Right renal pelvis (tissue), 4 donors: ENCODE data around the gene RNF31. TPM values are rescaled to one million over a fixed set of nuclear protein-coding genes. Genes with fewer than 3 reads are reported as not detected.
"Not testable (repeated sequence)": the region's sequence is repeated elsewhere in the genome, so short reads cannot be mapped to it uniquely, and the experiment has no call there.

Experiments used
- DNase-seq, 4 donors: peaks; one replicate each; pipeline ENCODE4 v3.0.0-alpha.2; 2013; ENCODE audit warnings: low read depth in 4 of 4, low spot score in 3 of 4, missing footprints in 1 of 4
- polyA plus RNA-seq, 4 donors: library from polyadenylated mRNA; unstranded; fragments of 120-200 nt; gene quantifications; one replicate each; pipeline ENCODE4 v1.2.1, GENCODE V29; 2013; ENCODE audit not compliant: insufficient read length in 4 of 4

The RNF31 gene
- 10 to 100 TPM; 49.2 to 54.2 (median 49.4) TPM for polyA plus RNA-seq

DNA sequence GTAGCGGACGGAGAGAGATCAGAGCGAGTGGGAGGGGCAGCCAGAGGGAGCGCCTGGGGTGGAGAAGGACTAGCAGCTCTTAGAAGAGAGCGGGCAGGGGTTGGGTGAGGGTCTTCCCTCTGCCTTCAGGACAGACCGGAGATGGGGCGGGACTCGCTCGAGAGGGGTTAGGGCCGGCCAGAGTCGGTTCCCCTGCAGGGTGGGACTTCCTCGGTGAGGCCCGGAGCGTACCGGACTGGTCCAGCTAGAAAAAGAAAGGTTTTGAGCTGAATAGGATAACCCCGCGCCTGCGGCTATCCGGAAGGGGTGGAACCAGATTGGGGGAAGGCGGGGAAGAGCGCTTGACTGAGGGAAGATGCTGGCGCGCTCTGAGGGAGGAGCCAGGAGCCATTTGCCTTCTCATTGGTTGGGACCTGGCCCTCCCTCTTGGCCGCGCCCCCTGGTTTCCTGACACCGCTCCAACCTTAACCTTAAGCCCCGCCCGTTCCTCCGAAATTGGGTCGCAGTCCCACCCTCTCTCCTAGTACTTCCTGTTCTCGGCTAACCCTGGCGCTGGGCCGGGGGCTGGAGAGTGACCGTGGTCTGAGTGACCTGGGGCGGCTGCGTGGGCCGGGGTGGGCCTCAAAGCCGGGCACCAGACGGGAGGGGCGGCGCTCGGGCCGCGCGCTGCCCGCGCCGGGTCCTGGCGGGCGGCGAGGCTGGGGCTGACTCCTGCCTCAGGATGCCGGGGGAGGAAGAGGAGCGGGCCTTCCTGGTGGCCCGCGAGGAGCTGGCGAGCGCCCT is at the start of gene RNF31:
RNF31 (plus strand) TSS at position 521 of the 783 bp plus-strand sequence; CDS start at position 722, 201 bp downstream.
- DNase-seq: peak; percentile 95 to 98 (median 96)

DNA sequence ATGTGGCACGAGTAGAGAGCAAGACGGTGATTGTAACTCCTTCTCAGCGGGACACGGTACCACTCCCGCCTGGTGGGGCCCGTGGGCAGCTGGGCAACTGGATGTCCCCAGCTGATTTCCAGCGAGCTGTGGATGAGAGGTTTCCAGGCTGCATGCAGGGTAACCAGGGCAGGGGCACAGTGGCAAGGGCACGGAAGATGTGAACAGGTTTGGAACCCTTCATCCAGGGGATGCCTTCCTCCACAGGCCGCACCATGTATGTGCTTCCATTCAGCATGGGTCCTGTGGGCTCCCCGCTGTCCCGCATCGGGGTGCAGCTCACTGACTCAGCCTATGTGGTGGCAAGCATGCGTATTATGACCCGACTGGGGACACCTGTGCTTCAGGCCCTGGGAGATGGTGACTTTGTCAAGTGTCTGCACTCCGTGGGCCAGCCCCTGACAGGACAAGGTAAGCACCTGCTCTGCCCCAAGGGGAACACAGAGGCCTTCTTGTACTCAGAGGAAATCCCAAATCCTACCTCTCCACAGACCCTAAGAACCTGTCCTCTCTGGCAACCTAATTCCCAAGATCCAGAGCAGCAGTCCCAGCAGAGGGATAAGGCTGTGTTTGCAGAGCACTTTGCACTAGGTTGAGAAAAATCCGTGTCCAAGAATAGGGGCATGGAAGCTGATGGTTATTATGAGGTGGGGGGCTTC is 48.9 kb upstream of the RNF31 start:
- DNase-seq: no peak

DNA sequence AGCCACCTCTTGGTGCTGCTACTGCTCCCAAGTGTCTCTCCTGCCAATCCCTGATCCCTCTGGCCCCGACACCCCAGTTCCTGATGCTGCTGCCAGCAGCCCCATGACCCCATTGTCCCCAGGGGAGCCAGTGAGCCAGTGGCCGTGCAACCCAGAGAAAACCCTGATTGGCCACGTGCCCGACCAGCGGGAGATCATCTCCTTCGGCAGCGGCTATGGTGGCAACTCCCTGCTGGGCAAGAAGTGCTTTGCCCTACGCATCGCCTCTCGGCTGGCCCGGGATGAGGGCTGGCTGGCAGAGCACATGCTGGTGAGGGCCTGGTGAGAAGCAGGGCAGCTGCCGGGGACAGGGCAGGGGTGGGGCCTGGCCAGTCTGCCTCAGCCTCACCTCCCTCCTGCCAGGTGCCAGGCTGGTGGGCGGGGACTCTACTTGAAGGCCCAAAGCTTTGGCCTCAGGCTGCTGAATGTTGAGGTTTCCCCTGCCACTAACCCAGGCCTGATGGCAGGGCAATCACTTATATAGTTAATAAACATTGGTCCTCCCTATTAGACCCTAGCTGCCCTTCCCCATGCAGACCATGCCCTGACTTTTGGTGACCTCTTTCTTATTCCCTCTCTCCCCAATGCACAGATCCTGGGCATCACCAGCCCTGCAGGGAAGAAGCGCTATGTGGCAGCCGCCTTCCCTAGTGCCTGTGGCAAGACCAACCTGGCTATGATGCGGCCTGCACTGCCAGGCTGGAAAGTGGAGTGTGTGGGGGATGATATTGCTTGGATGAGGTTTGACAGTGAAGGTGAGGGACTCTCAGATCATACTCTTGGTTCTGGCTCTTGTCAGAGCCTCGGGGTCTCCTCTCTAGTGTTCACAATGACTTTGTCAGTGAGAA is 48.1 kb upstream of the RNF31 start:
- no peak for DNase-seq

DNA sequence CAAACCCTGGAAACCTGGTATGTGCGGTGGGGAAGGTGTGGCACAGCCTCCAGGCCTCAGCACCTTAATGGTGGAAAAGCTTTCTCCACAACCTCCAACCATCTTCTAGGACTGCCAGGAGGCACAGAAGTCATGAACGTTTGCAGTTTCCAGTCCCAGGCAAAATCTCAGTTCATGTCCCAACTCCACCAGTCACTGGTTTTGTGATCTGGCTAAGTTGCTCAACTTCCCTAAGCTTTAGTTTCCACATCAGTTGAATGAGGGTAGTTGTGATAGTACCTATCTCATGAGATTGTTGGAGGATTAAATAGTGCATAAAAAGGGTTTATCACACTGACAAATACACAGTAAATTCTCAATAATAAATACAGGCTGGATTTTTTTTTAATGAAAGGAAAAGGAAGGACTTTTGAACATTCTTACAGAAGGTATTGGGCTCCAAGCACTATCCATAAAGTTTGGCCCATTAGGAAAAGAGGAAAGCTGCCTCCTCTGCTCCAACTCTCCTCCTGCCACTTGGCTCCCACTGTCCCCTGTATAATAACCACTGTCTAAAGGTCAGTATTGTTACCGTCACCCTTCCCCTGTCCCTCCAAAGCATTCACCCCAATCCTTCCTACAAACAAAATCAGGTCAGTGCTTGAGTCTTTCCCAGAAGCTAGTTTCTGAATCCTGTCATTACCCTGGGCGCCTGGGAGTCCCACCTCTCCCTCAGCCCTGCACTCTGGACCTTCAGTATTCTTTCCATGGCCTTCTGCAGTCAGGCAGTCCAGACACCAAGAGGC is 46.9 kb upstream of the RNF31 start:
- DNase-seq: no peak

DNA sequence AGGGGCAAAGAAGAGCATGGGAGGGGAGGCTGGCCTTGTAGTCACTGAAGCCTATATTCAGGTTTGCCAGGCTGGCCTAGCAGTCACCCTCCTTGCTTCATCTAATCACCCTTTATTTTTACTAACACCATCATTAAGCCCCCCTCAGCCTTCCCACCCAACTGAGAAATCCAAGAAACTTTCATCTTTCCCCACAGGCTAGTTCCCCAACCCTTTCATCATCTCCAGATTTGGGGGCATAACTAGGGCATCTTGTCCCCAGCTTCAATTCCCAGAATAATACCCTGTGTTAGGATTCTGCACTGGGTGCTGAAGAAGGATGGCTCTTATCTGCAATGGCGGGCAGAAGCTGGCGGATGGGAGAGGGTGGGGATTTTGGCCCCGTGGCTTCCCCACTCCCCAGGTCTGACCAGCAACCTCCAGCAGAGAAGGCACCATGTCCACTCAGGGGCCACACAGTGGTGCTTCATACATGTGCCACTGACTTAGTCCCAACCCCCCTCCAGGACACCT is 46.3 kb upstream of the RNF31 start:
- DNase-seq: no peak

DNA sequence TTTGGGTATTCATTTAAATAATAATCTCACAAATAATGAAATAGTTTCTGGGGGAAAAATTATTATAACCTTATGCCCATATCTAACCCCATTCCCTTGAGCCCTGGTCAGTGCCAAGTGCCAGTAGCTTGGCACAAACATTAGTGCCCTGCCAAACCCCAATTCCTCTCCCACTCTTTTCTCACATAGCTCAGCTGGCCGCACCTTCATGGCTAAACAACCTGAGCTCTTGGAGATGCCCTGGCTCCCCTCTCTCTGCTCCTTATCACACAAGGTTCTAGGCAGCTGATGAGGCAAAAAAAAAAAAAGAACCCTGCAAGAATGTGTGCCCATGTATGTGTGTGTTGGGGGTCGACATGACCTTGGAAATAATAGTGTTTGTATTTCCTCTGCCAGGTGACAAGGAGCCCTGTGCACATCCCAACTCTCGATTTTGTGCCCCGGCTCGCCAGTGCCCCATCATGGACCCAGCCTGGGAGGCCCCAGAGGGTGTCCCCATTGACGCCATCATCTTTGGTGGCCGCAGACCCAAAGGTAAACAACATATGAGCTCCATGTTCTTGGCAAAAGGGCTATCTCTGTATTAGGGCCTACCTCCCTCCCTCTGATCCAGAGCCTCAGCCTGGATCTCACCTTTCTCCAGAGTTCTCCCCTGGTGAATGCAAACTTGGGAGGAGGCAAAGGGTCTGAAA is 44.8 kb upstream of the RNF31 start:
- no peak for DNase-seq

DNA sequence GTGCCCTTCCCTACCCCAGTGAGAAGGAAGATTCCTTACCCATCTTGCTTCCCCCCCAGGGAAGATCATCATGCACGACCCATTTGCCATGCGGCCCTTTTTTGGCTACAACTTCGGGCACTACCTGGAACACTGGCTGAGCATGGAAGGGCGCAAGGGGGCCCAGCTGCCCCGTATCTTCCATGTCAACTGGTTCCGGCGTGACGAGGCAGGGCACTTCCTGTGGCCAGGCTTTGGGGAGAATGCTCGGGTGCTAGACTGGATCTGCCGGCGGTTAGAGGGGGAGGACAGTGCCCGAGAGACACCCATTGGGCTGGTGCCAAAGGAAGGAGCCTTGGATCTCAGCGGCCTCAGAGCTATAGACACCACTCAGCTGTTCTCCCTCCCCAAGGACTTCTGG is 43.8 kb upstream of the RNF31 start:
- DNase-seq: no peak

DNA sequence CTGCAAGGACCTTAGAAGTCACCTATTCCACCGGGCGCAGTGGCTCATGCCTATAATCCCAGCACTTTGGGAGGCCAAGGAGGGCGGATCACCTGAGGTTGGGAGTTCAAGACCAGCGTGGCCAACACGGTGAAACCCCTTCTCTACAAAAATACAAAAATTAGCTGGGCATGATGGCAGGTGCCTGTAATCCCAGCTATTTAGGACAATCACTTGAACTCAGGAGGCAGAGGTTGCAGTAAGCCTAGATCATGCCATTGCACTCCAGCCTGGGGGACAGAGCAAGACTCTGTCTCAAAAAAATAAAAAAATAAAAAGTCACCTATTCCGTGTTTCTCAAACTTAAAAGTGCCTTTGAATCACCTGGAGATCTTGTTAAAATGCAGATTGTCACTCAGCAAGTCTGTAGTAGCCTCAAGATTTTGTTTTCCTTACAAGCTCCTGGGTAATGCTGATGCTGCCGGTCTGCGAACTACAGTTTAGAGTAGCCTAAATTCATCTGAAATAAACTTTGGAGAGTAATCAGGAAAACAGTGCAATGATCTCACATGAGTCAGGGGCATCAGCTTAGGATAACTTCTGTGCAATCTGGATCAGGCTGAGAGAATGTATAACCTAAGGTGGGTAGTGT is 41.6 kb upstream of the RNF31 start:
- not testable (repeated sequence) for DNase-seq

DNA sequence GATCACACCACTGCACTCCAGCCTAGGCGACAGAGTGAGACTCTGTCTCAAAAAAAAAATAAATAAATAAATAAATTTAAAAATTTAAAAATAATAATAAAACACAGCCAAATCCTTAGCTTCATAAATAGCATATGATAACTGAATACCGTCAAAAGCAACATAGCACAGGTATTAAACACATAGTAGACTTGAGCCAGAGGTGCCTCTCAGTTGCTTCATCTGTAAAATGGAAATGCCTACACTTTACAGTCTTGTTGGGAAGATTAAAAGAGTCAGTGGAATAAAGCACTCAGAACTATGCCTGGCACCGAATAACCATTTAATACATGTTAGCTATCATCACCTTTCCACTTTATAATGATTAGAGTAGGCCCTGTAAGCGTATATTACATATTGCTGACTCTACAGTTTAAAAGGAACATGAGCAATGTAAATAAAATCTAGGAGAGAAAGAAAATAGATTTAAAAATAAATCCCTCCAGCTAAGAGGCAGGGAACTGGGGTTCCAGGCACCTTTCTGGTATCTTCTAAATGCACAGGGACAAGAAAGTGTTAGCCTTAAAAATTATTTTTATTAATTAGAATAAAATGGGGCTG is 40.5 kb upstream of the RNF31 start:
- DNase-seq: no peak

DNA sequence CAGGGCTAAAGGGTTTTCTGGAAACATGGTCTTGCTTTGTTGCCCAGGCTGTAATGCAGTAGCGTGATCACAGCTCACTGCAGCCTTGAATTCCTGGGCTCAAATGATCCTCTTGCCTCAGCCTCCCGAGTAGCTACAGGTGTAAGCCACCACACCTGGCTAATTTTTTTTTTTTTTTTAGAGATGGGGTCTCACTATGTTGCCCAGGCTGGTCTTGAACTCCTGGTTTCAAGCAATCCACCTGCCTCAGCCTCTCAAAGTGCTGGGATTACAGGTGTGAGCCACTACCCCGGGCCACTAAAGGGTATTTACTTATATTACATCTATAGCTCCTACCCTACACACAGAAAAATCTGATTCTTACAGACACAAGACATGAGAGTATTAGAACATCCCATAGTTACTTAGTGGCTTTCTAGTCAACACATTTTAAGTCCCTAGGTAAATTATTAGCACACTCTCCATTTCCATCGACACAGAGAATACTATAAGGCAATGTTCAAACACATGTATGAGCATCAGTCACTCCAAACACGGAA is 38.9 kb upstream of the RNF31 start:
- no peak for DNase-seq

DNA sequence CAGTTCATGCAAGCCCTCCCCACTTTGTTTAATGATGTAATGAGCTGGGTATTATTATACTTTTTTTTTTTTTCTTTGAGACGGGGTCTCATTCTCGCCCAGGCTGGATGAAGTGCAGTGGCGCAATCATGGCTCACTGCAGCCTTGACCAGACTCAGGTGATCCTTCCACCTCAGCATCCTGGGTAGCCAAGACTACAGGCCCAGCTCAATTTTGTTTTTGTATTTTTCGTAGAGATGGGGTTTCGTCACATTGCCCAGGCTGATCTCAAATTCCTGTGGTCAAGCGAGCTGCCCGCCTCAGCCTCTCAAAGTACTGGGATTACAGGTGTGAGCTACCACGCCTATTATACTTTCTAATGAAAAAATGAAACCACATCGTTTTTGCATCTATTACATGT is 37.2 kb upstream of the RNF31 start:
- no peak for DNase-seq

DNA sequence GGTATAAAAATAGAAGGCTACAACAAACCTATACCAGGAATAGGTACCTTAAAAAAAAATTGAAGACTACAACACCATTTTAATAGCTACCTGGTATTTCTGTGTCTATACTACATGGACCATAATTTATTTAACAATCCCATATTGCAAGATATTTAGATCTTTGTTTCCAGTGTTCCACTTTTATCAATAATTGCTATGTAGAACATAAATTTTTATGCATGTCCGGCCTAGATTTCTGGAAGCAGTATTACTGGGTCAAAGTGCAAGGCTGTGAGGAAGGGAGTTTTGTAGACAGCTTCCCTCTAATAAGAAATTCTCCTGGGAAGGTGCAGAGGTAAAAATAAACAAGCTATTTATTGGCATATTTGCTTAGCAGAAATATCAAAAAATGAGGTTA is 36.8 kb upstream of the RNF31 start:
- DNase-seq: no peak

DNA sequence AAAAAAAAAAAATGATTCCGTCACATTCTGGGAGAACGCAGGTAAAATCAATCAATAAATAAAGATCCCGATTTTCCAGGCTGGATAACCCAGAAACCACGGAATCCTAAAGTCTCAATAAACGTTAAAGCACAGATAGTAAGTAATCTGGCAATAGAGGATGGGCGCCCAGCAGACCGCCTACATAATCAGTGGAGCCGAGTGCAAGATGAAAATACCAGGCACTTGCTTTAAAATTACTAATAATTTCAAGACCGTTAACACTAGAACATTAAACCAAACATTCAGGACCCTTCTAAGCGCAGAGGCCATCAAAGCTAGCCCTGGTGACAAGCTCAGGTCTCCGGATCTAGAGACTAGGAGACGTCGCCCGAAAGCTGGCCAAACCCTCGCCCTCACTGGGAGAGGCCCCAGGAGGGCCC is 33.9 kb upstream of the RNF31 start:
- no peak for DNase-seq

DNA sequence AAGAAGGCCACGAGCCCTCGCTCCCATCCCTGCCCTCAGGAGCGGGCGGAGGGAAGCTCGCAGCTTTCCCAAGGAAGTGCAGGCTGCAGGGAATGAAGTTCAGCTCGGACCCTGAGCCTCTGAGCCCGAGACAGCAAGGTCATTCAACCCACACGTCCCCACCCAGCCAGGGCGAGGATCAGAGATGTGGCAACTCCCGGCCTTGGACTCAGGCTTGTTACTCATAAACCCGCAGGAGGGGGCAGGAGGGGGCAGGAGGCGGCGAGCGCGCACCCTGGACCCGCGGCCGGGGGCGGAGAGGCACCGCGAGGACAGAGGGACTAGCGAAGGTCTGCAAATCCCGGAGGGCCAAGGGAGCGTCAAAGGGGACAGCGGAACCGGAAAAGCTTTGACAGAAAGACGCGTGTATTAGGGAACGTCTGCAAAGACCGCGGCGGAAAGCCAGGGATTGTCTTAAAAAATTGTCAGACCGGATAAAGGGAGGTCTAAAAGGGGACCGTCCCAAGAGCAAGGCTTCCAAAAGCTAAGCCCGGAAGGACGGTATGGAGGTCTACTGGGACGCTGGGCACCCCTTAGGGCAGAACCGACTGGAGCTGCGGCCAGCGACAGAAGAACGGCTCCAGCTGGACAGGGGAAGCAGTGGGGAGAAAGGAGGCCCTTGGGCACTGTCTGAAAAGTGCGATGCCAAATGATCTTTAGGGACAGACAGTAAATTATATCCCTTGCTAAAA is 33.3 kb upstream of the RNF31 start:
- peak in 1 of 4 donors; percentile 71 for DNase-seq

DNA sequence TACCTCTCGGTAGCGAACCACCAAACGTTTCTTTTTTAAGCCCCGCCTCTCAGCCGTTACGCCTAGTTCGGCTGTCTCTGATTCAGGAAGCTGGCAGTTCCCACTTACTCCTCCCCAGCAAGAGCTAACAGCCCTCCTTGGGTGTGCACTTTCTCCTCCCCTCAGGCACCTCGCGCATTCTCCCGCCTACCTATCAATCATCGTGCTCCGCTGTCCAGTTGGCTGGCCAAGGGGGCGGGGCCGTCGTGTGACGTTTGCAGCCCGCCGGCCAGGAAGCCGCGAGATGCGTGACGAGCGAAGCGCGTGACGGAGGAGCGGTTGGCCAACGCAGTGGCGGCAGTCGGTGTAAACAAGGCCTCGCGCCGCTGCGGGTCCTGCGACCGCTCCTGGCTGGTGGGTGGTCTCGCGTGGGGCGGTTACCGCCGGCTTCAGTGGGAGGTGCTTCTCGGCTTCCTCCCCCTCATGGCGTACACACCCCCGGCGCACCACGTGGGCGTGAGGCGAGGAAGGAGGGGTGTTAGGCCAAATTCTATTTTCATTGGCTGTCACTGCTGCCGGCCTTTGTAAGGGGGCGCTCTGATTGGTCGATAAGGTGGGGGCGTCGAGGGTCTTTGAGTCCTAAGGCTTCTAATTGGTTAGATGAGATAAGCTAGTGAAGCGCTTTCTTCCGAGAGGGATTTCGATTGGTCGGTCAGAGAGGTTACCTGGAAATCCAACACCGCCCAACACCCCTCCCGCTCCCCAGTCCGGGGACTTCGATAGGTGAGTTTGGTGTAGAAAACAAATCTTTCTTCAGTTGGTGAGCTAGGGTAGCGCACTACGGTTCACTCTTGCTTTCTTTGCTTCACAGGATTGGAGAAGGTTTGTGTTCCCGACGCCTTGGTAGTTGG is 32.5 kb upstream of the RNF31 start, which contains the start of the genes DCAF11 and NRL:
DCAF11 (plus strand) TSS at position 246 of the 890 bp plus-strand sequence. CDS start 818 bp downstream, outside the sequence.
NRL (minus strand) TSS at position 418 of the 890 bp plus-strand sequence. CDS start 32,101 bp downstream, outside the sequence.
- peak; percentile 98 to 100 (median 99) for DNase-seq

DNA sequence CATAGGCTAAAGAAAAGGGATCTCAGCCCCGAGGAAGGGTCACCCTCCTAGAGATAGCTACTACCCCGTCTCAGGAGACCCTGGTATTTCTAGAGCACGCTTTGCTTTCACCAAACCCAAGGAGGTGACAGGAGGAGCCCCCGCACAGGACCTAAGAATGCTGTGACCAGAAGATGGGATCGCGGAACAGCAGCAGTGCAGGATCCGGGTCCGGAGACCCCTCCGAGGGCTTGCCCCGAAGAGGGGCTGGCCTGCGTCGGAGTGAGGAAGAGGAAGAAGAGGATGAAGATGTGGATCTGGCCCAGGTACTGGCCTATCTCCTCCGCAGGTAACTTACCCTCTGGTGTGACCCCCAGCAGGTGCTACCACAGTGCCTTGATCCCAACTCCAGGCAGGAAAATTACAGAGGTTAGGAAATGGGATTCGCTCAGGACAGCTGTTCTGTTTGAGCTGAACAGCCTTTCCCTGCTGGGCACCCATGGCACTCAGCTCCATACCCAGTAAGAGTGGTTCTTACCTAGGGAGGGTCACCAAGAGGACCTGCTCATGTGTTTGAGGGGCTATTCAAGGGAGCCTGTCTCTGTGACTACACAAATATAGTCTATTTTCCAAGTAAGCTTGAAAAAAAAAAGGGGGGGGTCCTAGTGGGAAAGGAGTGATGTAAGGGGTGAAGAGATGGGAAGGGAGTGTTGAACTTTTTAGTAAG is 31.7 kb upstream of the RNF31 start:
- no peak for DNase-seq
